HG03045 (cell line): ENCODE measurements around the gene PTGFR.

Source experiments
- ATAC-seq: cut with Tn5 transposase; IDR thresholded peaks from one replicate; pipeline ENCODE4 v1.9.1; 2021; ENCODE audit warnings: mild to moderate bottlenecking, moderate library complexity; ENCODE audit not compliant: unreplicated experiment

PTGFR gene

DNA sequence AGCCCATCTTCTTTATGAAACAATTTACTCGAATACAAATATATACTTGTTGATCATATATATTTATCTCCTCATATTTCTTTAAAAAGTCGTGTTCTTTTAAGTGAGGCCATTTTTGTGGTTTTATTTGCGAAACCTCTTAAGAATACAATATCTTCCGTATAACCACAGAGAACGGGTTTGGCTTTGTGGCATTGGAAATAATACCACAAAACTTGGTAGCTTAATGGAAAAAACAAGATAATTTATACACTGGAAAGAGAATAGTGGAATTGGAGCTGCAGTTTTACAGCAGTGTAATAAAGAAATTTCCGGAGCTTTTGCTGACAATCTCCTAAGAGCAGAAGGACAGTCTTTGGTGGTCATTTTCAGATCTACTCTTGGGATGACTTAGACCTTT, 29.4 kb downstream of the PTGFR start:
- no peak for ATAC-seq

DNA sequence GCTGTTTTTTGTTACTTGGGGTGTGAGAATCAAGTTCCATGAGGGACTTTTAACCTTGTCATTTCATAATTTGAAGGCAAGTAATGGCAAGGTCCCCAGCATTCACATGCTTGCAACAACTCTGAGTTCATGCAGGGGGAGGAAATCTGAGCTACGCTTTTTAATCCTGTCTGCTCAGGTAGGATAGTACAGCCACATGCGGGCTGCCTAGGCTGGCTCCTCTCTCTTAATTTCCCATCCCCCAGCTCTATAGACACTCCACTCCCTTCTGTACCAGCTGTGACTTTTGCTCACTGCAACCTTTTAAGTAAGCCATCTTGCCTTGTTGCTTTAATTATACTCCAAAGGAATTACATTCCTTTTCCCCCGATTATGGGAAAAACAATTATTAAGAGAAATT, 30.1 kb downstream of the PTGFR start:
- ATAC-seq = no peak

DNA sequence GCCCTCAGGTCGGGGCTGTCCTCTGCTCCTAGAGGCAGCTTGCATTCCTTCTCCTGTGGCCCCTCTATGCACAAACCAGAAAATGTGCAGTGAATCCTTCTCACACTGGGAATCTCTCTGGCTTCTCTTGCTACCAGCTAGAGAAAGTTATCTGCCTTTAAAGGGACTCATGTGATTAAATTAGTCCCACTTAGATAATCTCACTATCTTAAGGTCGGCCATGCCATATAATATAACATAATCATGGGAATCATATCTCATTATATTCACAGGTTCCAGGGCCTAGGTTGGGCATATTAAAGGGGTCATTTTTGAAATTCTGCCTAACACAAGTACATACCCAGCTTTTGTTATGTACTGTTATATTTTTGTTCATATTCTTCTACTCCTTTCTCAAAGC, 31.4 kb downstream of the PTGFR start:
- ATAC-seq = no peak

DNA sequence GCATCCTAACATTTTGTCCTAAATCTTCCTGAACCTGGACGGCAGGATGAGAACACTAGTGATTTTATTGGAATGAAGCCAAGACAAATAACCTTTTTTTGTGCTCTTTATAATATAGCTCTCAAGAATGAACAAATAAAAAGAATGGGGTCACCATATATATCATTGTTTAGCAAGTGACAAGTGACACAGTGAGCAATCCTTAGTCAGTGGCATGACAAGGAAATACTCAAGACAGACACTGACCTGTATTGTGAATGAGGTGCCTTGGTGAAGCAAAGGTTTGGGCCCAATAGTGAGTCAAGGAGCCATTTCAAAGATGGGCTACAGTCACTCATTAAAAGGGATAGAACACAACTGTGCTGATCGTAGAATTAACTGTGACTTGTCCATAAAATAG, 35.7 kb downstream of the PTGFR start:
- ATAC-seq = no peak

DNA sequence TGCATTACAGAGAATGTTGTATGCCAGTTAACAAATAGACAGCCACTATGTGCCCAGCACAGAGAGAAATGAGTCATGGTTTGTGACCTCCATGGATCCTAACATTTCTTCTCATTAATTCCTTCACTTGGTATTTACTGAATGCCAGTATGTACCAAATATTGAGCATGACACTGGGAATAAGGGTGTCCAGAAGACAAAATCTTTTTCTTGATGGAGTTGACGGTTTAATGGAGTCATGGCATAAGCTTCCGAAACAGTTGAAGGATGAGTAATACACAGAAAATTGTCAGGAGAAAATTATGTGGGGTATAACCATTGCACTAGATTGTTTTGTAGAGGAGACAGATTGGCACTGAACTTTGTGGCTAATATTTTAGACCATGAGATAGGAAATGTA, 36.9 kb downstream of the PTGFR start:
- no peak for ATAC-seq

DNA sequence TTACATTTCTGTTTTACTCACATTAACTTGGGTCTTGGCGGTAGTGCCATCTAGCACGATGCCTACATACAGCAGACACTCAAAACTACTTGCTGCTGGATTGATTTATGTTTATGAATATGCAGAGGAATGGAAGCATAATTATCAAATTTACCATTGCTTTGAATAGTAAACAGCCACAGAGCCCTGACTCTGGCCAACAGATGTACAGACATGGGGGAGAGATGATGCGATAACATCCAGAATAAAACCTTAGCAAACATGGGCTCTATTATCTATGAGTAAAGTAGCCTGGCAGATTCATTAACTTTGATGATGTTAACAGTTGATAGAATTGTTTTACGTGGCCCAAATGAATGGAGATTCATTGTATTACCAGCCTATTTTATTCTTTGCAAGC, 42.8 kb downstream of the PTGFR start:
- no peak for ATAC-seq

DNA sequence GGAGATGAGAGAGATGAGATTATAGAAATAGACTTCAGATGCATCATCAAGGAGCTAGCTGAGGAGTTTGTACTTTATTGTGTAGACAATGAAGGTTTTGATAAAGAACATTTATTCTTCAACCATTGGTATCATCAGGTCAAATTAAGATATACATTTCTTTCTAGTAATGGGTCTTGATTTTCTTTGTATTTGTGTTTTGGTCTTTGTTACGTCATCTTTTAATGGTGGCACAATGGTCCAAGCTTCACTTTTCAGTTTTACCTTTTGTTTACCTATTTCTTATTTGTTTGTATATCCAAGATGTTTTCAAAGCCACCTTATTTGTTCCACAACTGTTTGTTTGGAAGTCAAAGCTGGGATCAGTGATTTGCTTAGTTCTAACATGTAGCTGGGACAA, 44.5 kb downstream of the PTGFR start:
- no peak for ATAC-seq

DNA sequence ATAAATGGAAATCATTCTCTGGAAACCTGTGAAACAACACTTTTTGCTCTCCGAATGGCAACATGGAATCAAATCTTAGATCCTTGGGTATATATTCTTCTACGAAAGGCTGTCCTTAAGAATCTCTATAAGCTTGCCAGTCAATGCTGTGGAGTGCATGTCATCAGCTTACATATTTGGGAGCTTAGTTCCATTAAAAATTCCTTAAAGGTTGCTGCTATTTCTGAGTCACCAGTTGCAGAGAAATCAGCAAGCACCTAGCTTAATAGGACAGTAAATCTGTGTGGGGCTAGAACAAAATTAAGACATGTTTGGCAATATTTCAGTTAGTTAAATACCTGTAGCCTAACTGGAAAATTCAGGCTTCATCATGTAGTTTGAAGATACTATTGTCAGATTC, 45.7 kb downstream of the PTGFR start:
- no peak for ATAC-seq

DNA sequence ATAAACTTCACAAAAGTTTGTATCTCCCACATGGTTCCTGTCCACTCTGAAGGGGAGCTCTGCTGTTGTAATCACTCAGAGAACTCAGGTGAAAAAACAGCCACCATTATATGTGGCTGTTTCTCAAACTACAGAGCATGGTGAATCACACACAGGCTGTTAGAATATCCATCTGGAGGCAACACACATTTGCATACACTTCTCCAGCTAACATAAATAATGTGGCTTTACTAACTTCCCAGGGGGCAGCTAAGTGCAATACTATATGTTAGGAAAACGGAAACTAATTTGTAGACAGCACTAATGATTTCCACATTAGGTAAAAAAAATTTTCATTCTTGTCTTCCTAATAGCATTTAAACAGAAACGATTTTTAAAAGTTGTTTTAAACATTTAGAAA, 49.3 kb downstream of the PTGFR start:
- ATAC-seq = no peak

DNA sequence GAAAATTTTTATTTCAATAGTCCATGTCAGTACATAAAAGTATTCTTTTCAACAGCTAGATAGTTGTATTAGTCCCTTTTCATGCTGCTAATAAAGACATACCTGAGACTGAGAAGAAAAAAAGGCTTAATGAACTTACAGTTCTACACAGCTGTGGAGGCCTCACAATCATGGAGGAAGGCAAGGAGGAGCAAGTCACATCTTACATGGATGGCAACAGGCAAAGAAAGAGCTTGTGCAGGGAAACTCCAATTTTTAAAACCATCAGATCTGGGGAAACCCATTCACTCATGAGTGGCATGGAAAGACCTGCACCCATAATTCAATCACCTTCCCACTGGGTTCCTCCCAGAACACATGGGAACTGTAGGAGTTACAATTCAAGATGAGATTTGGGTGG, 50.7 kb downstream of the PTGFR start:
- no peak for ATAC-seq

DNA sequence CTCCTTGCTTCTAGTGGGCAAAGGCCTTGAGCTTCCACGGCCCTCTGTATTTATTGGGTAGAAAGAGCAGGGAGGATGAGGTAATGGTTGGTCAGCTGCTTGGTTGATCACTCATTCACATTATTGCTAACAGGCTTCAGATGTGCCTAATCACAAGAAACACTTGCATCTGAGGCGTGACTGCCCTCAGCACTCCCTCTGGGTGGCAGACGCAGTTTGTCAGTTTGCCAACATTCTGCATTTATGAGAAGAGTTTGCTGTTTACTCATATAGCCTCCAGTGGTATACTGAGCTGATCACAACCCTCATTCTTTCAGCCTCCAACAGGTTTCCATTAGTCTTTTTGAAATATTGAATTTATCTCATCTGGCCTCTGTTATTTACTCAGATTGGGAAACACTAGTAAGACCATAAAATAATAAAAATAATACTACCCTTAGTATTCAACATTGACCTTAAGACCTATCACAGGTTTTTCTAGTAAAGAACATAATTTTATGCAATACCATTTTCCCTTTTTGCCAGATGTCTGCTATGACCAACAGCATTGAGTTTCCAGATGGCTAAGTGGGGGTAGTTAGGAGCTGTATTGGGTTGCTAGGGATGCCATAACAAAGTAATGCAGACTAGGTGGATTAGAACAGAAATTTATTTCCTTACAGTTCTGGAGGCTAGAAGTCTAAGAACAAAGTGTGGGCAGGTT, 53.3 kb downstream of the PTGFR start:
- no peak for ATAC-seq

DNA sequence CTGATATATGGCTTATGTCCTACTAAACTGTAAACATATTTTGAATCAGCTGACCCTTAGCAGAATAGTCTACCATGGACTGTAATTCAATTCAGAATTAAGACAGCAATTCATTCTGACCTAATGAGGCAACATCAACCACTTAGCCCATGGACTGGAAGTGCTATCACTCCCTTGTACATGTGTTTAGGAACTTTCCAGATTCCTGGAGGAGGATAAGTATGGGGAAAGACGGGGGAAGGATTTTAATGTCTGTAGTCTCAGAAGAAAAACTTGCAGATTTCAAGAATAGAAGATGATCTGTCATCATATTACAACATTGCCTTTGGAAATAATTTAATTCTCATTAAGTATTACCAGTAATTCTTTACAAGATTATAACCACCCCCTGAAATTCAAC, 56.3 kb downstream of the PTGFR start:
- ATAC-seq = no peak

DNA sequence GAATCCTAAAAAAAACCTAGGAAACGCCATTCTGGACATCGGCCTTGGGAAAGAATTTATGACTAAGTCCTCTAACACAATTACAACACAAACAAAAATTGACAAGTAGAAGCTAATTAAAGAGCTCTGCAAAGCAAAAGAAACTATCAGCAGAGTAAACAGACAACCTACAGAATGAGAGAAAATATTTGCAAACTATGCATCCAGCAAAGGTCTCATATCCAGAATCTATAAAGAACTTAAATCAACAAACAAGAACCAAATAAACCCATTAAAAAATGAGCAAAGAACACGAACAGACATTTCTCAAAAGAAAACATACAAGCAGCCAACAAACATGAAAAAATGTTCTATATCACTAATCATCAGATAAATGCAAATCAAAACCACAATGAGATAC, 58.6 kb downstream of the PTGFR start:
- ATAC-seq = no peak

DNA sequence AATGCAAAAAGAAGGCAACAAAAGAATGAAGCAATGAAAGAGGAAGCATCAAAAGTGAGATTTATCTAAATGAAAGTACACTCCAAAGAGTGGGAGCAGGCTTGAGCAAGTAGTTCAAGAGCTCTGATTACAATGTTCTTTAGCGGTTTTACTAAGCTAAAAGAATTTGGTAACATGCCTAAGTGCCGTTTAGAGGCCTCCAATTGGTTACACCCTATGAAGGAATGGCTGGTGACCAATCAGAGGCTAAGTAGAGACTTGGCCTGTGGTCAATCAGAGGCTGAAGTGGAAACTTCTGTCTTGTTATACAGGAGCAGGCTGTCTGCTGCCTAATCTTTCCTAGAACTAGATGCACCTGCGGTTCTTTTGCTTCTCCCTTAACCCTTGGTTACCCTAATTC, 59.1 kb downstream of the PTGFR start:
- ATAC-seq = no peak

DNA sequence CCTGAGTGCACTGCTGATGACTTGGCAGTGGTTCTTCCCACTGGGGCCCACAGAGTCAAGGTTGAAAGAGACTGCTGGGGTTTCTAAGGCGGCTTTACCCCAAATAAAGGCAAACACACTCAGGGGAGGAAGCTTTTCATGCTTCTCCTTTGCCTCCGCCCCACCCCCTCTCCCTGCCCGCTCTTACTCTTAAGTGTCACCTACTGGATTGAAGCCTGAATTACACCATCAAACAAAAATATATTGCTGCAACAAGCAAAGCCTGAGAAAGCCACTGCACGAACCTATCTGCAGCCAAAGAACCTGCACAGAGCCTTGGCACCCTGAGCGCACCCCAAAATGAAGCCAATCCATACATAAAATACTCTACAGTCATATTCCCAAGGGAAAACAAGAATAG, 63.1 kb downstream of the PTGFR start:
- ATAC-seq = no peak

DNA sequence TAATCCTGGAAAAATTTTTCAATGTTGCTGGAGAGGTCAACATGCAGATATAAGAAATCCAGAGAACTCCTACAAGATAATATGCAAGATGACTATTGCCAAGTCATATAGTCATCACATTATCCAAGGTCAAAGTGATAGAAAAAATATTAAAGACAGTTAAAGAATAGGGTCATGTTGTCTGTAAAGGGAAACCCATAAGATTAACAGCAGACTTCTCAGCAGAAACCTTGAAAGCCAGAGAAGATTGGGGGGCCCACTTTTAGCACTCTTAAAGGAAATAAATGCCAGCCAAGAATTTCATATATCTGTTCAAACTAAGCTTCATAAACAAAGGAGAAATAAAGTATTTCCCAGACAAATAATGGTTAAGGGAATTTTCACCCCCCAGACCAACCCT, 64.1 kb downstream of the PTGFR start:
- no peak for ATAC-seq

DNA sequence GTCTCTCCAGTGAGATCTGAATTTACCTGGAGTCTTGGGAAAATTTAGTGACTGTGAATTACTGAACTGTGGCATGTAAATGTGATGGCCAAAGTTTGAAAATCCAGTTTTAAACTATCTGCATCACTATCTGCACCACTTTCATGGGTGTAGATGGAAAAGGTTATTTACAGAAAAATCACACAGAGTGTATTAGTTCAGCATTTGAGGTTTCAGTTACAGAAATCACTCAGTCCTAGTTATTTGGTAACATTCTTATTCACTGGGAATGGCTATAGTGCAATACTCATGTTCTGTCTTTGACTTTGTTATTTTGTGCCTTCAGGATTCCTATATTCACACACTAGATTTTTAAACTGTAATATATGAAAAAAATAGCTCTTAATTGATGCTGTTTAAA, 68.9 kb downstream of the PTGFR start:
- no peak for ATAC-seq

DNA sequence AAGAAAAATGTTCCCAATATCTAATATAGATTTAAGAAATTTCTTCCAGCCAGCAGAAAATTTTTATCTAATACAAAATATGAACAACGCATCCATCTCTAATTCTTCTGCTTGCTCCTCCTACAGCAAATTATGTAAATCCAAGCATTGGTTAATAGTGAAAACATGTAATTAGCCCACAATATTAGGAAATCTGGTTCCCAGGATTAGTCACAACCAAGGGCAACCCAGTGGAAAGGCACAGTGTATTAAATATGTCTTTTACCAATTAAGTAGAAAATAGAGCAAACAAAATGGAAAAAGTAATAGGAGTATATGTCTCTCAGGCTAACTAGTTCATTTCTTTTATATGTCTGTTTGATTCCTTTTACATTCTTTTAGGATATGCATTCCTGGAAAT, 70.0 kb downstream of the PTGFR start:
- ATAC-seq = no peak

DNA sequence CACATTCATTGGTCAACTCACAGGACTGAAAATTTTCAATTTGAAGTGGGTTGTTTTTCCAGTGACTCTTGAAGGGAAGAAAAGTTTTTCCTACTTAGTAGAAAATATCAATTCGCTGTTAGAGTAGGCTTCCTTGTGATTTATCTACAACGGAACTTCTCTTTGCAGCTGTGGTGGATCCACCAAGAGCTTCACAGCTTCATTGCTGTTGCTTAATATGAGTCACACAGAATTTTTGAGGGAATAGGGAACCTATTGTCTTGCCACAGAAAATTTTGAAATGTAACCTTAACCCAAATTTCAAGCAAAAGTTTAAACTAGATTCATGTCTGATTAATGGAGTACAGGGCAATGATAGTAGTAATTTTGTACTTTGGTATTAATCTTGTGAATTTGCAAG, 71.1 kb downstream of the PTGFR start:
- no peak for ATAC-seq

DNA sequence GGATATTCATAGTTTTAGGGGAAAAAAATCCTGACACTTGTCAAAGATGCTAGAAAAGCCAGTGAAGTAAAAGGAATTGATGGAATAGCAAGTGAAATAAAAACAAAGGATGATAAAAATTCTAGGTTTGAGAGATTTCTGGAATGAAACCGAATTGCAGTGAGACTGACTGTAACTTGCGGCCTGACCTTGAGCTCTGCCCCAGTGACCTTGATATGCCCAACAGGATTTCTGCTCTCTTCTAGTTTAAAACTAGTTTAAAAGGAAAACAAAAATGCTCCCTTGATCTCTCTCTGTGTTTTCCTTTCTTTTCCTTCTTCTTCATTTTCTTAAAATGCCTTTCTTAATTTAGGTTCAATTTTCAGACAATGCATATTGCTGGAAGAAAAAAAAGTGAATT, 74.6 kb downstream of the PTGFR start:
- no peak for ATAC-seq

DNA sequence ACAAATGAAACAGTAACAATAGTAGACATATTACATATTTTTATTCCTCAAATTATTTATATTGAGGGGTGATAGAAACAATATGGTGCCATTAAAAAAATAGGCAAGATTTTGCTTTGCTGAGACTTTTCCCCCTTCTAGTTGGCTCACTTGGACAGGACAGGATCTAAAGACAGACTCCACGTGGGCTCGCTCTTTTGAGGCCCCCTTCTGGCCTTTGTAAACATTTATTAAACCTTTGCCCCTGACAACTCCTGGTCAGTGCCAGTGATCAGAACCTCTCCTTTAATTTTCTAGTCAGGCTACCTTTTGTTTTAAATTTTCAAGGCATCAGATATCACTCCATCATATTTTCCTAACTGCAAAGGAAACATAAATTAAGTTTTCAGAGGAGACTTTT, 79.8 kb downstream of the PTGFR start:
- ATAC-seq = no peak

DNA sequence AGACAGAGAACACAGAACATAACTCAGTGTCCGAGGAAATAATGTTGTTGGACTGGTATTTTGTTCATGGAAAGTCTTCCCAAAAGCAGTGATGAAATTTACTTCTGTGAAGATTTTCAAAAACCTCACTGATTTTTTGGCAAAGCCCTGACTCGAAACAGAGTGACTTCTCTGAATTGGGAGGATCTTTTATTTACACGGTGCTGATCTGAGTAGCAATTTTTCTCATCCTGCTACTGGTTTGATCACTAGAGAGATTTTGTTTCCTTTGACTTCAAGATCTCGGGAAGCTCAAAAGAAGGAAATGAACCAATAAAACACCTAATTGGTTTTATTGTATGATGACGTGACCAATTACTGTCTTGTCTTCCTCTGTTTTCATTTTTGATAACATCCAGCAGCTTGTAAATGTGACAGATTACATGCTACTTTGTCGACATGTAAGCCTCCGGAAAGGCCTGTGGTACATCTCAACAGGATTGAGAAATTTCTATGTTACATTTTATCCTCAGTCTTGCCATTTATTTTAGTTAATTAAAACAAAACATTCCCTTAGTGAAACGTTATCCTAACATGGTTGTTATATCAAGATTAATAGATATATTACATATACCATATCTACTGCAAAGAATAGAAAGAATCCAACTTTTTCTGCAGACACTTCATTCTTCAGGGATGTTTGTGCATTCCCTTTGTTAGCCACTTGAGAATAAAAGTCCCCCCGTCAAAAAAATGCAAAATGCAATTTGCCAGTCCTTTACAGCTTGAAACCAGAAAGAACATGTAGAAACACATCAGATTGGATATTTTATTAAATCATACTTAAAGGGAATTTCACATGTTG, 86.7 kb downstream of the PTGFR start:
- no peak for ATAC-seq

DNA sequence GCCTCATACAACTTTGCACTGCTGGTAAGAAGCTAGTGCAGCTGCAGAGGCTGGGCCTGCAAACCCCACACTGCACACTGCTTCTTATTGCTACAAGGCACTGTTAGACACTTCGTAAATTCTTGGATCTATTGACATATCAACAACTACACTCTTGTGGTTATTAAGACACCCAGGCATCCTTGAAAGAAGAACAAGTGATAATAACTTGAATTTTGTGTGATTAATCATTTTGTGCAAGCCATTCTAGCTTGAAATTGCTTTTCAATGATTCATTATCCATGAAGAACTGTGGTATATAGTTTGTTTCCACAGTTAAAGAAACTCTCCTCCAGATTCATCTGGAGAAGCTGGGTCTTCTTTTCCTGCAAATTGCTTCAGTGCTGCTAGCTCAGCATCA, 95.8 kb downstream of the PTGFR start:
- ATAC-seq = no peak
